ENCODE results near the gene BMF.

Gene BMF

GRCh38 chr15:40103864-40104271, 4.8 kb downstream of the BMF start:
- DNase-seq (ENCODE audit: low spot score): no peak

DNA sequence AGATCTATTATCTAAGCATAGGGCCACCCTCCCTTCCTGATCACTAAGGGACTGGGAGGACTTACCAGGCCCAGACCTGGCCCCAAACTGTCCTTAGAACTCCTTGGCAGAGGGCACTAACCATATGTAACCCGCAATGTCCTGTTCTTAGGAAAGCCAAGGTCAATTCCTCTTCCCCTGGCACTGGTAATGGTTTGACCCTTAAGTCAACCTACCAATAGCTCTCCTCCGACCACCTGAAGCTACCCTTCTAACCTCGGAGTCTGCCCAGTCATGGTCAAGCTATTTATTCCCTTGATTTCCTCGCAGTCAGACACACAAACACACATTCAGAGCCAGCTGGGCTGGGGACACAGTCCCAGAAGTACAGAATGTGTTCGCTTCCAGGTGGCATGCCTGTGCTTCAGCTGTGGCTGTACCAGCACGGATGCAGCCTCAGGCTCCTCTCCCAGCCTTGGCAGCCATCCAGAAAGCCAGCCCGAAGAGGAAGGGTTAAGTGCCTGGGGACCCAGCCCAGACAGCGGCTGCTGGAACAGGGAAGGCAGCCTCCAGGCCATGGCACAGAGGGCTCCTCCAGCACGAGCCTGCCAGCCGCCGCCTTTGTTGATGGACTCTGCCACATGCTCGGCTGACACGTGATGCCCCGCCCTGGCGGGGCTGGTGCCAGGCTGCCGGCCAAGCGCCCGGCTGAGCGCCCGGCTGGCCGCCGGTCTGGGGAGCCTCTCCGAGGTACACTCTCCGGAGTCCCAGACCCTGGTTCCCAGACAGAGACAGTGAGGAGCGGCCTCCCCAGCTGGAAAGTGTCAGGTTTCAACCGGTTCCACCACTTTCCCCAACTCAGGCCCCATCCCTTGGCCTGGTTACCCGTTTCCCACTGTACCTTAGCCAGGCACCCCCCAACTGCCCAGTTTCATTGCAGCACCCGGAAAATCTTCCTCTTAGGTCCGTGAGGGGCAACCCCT, 5.5 kb downstream of the BMF start:
- DNase-seq (ENCODE audit: low spot score): no peak

DNA sequence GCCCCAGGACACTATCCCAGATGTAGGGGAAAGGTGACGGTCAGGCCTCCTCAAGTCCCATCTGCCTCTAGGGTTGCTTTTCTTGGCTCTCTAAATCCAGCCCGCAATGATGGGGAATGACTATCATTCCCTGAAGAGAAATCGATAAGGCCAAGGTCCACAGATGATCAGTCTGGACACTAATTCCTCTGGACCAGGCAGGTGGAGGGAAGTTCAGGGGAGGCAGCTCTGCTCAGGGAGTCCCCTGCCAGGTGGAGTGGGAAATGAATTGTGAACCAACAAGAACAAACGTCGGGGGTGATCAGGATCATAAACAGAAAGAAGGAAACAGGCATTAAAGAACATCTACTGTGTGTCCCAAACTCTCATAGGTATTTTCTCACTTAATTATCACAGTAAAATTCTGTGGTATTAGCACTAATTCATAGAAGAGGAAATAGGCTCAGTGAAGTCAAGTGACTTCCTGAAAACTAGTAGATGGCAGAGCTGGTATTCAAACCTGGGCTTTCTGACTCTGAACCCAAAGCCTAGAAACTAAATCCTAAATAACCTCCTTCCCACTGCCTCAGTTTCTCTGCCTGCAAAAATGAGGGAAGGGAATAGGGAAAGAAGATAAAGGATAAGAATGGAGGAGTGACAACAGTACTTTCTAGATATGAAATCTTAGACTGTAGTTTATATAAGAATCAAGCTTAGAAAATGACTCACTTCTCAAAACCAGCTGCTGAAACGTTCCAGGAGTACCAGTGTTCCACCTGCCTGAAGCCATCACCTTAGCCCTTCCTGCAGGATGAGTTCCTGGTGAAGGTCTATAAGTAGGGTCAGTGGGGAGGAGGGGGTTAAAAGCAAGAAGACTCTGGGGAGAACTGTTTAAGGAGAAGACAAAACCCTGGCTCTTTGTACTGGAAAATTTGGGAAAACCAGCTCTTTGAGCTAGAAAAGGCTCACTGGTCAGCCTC, 7.5 kb downstream of the BMF start:
- DNase-seq (ENCODE audit: low spot score): no peak

- no peak for DNase-seq (ENCODE audit: low spot score)
Measured at GRCh38 chr15:40100123-40100946, 8.3 kb downstream of the BMF start.

DNA sequence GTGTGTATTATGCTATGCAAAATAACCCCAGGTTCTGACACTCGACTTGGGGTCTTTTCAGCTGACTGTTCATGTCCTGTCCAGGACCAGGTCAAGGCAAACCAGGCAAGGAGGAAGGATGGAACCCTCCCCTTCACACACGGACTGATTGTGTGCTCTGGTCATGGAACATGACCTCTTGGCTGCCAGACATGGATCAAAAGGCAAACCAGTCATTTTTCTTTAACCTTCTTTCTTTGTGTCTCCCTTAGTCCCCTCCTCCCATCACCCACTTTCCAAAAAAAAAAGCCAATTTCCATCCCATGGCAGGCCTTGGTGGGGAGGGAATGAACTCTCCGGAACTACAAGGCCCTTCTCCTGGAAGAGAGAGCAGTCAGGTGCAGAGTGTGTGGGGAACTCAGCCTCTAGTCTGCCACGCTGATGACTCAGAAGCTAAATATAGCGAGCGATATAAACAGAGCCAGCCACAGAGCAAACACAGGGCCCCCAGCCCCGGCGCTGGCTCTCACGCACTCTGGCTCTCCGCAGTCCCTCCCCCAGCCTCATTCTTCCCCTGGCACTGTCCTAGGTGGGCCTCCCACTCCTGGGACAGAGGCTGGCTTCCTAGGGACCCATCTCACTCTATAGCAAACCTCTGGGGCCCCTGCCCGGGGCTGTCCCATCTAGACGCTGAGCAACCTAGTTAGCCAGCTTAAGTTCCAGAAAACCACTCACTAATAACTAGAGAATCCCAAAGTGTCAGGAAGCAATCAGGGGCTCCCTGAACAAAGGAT, 10.0 kb downstream of the BMF start:
- peak; percentile 69 for DNase-seq (ENCODE audit: low spot score)

DNA sequence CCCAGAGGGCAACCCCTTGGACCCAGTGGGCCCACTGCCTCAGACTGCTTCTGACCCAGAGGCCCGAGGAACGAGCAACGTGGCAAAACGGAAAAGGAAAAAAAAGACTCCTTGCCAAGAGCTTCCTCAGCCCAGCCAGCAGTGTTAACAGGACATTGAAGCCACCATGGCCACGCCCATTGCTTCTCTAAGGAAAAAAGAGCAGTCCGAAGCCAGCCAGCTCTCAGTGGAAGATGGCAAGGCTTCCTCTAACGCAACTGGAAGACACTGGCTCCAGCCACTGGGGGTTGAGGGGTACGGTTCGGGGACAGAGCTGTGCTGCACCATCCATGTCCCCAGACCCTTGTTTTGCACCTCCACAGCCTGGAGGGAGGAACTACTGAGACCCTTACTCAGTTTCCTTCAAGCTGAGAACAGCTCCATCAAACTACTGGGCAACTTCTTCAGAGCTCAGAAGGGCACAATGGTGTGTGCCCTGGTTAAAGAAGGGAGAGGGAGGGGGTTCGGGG, 10.7 kb downstream of the BMF start:
- no peak for DNase-seq (ENCODE audit: low spot score)

DNA sequence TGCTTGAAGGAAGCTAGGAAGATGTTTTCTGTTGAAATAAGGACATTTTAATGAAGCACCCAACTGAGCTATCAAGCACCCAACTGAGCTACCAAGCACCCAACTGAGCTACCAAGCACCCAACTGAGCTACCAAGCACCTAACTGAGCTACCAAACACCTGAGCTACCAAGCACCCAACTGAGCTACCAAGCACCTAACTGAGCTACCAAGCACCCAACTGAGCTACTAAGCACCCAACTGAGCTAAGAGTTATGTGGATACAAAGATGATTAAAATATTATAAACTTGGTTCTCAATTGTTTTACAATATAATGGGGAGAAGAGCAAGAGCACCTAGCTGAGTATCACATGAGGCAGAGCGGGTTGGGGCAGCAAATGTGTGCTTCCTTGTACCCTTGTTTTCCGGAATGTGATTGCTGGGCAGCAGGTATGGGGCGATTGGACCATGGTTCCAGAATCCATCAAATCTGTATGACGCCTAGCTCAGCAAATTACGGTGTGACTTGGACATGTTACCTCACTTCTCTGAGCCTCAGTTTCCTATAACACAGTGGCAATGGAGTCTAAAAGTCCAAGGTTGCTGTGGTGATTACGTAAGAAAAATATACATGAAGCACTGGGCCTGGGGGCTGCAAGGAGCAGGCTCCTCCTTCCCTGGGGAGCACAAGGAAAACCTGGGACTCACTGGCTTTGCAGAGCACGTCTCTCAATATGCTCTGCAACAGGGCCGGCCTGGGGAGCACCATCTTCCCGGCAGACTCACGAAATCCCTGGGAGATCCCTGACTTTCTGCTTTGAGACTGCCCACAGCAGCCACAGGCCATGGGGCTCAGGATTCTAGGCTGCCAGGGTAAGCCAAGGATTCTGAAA, 11.3 kb downstream of the BMF start:
- no peak for DNase-seq (ENCODE audit: low spot score)

GRCh38 chr15:40096094-40096891, 12.4 kb downstream of the BMF start:
- DNase-seq (ENCODE audit: low spot score): no peak

DNA sequence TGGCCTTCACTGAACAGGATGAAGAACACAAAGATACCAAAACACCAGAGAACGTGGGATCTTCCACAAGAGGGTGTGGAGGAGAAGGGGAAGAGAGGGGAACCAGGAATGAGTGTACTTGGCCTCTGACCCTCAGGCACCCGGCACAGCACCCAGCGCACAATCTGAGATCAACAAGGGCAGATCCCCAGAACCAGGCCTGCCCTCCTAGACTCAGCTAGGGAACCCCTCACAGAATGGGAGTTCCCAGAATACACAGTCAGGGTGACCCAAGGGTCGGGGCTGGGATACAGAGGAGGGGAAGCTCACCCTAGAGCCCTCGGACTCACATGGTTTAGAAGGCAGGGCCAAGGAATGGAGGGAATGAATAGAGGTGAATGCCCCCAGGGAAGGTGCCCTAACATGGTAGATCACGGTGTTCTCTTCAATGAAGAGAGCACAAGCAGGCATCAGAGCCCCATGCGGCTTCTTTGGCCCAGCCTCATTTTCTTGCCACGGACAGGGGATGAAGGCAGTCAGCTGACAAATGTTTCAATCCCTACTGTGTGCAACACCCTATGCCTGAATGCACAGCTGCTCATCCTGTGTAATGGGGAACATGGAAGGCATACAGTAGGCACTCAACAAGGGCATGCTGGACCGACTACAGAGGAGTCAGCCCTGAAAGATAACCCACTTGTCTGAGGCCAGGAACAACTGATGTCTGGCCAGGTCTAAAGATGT, 13.1 kb downstream of the BMF start:
- no peak for DNase-seq (ENCODE audit: low spot score)

DNA sequence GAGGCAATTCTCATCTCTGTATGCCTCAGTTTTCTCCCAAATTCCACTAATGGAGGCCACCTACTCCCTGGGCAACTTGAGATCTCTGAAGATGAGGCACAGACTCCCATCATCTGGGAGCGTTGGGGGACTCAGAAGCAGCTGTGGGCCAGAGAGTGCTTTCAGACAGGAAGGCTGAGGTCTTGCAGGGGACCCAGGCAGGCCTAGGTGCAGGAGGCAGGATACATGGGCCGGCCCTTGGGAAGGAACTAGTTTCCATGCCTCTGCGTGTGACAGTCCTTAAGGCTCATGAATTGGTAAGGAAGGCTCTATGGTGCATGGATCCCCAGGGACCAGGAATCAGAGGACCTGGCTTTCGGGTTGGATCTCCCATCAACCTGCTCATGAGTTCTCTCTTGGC, 14.5 kb downstream of the BMF start:
- DNase-seq (ENCODE audit: low spot score): no peak

- no peak for DNase-seq (ENCODE audit: low spot score)
Measured at GRCh38 chr15:40092979-40093869, 15.5 kb downstream of the BMF start.

DNA sequence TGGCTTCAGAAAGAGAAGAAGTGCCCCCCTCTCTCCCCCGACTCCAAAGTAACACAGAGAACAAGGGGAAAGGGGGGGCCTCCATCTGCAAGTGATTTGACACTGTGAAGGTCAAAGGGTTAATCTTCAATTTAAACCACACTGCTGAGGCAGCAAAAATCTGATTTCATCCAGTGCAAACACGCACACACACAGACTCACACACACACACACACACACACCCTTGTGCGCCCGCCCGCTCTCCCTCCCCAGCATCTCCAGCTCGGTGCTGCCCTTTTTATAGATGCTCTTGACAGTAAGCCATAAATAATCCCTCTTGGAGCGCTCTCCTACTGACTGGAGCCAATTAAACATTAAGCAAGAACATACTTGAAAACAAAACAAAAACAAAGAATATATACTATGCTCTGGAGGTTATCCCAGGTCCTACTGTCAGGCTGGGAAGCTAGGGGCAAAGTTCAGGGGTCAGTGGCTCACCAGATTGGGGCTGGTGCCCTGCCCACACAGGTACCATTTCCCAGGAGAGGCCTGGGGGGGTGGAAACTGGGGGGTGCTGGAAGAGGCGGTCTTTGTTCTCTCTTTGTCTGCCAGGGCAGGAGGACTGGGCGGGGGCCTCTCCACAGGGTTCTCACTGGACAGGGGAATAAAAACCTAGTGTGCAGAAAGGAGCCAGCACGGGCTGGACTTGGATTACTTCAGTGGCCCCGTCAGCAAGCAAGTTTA, 16.3 kb downstream of the BMF start:
- no peak for DNase-seq (ENCODE audit: low spot score)

- no peak for DNase-seq (ENCODE audit: low spot score)
Measured at GRCh38 chr15:40091861-40092255, 16.8 kb downstream of the BMF start.

DNA sequence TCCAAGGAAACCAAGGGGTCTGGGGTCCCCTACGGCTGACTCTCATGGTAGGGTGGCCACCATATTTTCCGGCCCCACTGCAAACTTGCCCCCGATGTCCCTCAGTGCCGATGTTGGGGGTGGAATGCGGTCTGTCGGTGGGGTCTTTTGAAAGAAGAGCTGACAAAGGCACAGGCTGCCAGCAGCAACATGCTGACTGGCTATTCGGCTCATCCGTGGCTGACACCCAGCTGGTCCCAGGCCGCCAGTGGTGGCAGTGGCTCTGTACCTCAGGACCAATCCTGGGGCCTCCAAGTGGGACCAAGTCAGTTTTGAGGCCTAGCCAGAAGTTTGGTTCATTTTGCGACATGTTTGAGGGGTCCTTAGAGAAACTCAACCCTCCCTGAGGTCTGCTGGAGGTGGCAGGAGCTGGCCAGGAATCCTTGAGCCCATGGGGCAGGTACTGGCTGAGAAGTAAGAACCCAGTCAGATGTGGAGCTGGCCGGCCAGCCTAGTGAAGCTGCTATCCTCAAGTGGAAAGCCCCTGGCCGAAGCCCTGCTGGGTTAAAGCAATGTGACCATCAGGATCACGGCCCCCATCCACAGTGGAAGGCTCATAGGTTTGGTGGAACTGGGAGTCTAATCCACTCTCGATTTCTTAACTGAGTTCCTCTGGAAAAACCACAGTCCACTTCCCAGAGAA, 17.8 kb downstream of the BMF start:
- DNase-seq (ENCODE audit: low spot score): no peak

GRCh38 chr15:40088929-40089755, 19.5 kb downstream of the BMF start:
- no peak for DNase-seq (ENCODE audit: low spot score)
